BLaER1 (cell line): Measurements from ENCODE around the gene GRPEL1.

Experiments
- H3K27ac ChIP-seq: shearing (Covaris generic); formaldehyde crosslinking; 2 replicates; pipeline ENCODE4 v1.8.1; 2022
- H3K27me3 ChIP-seq: shearing (Covaris generic); formaldehyde crosslinking; 2 replicates; pipeline ENCODE4 v1.8.1; 2022
- H3K36me3 ChIP-seq: shearing (Covaris generic); formaldehyde crosslinking; 2 replicates; pipeline ENCODE4 v1.8.1; 2022
- H3K4me1 ChIP-seq: shearing (Covaris generic); formaldehyde crosslinking; 2 replicates; pipeline ENCODE4 v1.8.1; 2022
- H3K4me2 ChIP-seq: shearing (Covaris generic); formaldehyde crosslinking; 2 replicates; pipeline ENCODE4 v1.8.1; 2022
- H3K4me3 ChIP-seq: shearing (Covaris generic); formaldehyde crosslinking; 2 replicates; pipeline ENCODE4 v1.8.1; 2022
- H3K9ac ChIP-seq: shearing (Covaris generic); formaldehyde crosslinking; 2 replicates; pipeline ENCODE4 v1.8.1; 2022
- H3K9me3 ChIP-seq: shearing (Covaris generic); formaldehyde crosslinking; 2 replicates; pipeline ENCODE4 v1.8.1; 2022
- H4K20me1 ChIP-seq: shearing (Covaris generic); formaldehyde crosslinking; 2 replicates; pipeline ENCODE4 v1.8.1; 2022
- Cebpa-rat ChIP-seq: shearing (Covaris generic); IDR thresholded peaks from 2 replicates; pipeline ENCODE4 v1.8.1; 2022

The GRPEL1 gene

DNA sequence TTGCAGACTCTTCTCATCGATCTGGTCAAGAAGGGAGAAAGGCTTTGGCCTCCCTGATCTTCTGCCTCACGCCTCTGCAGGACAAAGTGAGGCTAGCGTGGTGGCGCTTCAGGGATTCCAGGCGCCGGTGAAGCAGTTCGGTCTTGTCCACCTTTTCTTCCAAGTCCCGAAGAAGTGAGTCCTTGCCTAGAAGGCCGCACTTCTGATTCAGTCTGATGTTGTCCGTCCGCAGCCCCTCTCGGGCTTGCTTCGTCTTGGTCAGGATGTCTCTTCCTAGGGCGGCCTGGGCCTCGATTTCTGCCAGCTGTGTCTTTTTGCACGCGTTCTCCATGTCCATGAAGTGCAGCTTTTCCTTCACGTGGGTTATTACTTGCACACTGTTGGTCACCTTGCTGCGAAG lies 26.6 kb downstream of the GRPEL1 start:
- H3K27me3 ChIP-seq = peaks cover 10% of the 10 kb centered on the region

DNA sequence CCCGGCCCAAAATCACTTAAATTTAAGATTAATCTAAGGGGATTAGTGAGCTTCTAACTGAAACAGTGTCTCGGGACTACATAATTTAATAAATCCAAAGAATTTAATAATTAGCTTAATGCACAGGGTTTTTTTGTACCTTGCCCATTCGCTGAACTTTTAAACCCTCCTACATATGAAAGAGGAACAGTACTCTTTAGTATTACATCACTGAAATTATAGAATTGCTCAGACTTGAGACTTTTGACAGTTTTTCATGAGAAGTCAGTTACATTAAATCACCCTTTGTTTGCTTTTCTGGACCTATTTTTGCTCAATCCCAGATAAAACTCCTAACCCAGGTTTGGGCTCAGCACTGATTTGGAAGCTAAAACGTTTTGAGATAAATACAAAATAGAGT lies 27.1 kb downstream of the GRPEL1 start:
- no peak overlapping the region for H3K4me2 ChIP-seq
- H3K27me3 ChIP-seq = peaks cover 10% of the 10 kb centered on the region
- peaks cover 32% of the 10 kb centered on the region for H3K4me1 ChIP-seq
- H3K9me3 ChIP-seq = no peaks in the 10 kb centered on the region
- peaks cover 35% of the 10 kb centered on the region for H4K20me1 ChIP-seq
- H3K27ac ChIP-seq = no peak overlapping the region
- H3K4me3 ChIP-seq = no peak overlapping the region
- no peaks in the 10 kb centered on the region for H3K36me3 ChIP-seq
- no peak for TF ChIP-seq Cebpa-rat
- no peak overlapping the region for H3K9ac ChIP-seq

More for the DNA sequence above, 26.6 kb downstream of the GRPEL1 start:
- Histone ChIP-seq H3K9ac (no peak overlapping the region), H3K4me2 (no peak overlapping the region), H3K9me3 (no peaks in the 10 kb centered on the region), H3K36me3 (no peaks in the 10 kb centered on the region), H3K27ac (no peak overlapping the region), H3K4me3 (no peak overlapping the region), H4K20me1 (peaks cover 39% of the 10 kb centered on the region), H3K4me1 (peaks cover 37% of the 10 kb centered on the region)
- no peak for TF ChIP-seq Cebpa-rat

DNA sequence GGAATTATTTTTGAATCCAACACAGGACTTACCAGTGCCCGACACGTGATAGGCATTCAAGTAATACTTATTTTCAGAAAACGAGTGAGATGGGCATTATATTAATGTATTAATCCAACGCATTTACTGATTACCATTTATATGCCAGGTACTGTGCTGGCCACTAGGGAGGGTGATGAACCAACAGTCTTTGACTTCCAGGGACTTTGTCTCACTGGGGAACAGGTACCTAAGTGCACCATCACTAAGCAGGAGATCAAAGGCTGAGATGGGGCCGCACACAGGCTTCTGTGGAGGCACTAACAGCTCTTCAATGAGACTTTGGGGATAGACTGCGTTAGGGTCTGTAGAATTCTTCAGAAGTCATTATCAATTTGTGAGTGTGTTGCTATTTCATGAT lies 30.4 kb downstream of the GRPEL1 start:
- H4K20me1 ChIP-seq = peaks cover 35% of the 10 kb centered on the region
- H3K9me3 ChIP-seq = no peaks in the 10 kb centered on the region
- no peak overlapping the region for H3K27ac ChIP-seq
- no peak overlapping the region for H3K4me2 ChIP-seq
- H3K36me3 ChIP-seq = peaks cover 15% of the 10 kb centered on the region
- no peak overlapping the region for H3K4me3 ChIP-seq
- no peak for TF ChIP-seq Cebpa-rat
- H3K9ac ChIP-seq = no peak overlapping the region
- H3K4me1 ChIP-seq = peaks cover 31% of the 10 kb centered on the region
- peaks cover 9% of the 10 kb centered on the region for H3K27me3 ChIP-seq

DNA sequence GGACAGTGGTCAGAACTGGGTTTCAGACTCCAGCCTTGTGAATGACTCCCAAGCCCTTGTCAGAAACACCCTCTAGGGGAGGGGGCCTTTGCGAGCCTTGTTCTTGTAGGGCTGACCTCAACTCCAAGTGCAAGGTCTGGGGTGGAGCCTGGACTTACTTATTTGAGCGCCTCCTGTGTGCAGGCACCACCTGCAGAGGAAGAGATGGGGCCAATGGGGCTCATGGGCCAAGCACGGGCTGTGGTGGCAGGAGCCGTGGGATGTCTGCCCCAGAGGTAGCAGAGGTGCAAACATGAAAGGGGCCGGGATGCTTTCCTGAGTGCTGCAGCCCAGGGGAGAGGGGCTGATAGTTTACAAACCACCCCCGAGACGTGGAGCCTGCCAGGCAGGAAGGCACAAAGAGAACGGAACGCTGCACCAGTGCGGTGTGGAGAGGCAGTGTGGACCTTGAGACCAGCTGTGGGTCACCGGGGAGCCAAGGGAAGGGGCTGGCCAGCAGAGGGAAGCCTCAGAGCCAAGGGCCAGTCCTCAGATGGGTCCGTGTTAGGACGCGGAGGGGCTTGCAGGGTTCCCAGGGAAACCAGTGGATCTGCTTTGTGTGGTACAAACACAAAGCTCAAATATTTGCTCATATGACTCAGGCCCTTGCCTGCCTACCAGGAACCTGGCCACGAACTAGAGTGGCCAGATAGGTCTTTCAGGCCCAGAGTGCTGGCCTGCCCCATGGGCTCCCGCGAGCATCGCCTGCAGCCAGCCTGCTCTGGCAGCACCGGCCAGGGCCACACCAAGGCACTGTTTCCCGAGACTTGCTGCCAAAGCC lies 33.4 kb downstream of the GRPEL1 start:
- H3K4me1 ChIP-seq = peaks cover 51% of the 10 kb centered on the region
- H3K27ac ChIP-seq = no peak overlapping the region
- peaks cover 54% of the 10 kb centered on the region for H4K20me1 ChIP-seq
- H3K36me3 ChIP-seq = peaks cover 44% of the 10 kb centered on the region
- no peaks in the 10 kb centered on the region for H3K9me3 ChIP-seq
- H3K4me2 ChIP-seq = no peak overlapping the region
- no peak overlapping the region for H3K9ac ChIP-seq
- no peak overlapping the region for H3K4me3 ChIP-seq
- no peaks in the 10 kb centered on the region for H3K27me3 ChIP-seq
- no peak for TF ChIP-seq Cebpa-rat

DNA sequence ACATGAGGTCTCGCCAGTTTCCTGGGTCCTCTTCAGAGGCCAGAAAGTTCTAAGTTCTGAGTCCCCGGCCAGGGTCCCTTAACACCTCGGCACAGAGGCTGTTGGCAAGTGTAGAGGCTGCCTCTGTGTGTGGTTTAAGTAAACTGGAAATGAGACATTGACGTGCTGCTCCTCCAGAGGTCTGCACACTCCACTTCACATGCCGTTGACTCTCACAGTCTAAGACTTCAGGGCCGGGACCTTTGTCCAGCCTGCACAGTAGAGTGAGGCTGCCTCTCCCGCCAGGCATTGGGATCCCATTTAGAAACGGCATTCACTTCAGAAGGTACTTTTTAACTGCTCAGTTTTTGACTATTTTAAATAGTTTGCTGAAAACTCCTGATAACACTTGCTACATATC lies 35.3 kb downstream of the GRPEL1 start:
- Histone ChIP-seq H3K4me3 (no peak overlapping the region), H3K4me2 (peak overlapping the region; percentile 59; the same call in 1 of the 2 replicates), H4K20me1 (peaks cover 71% of the 10 kb centered on the region), H3K9me3 (no peaks in the 10 kb centered on the region), H3K36me3 (peaks cover 58% of the 10 kb centered on the region), H3K4me1 (peaks cover 66% of the 10 kb centered on the region), H3K27me3 (no peaks in the 10 kb centered on the region), H3K9ac (peak overlapping the region; percentile 3; the same call in 1 of the 2 replicates), H3K27ac (0 out of 2 replicates have a peak overlapping the region, but pooled peaks have one; percentile 57)
- TF ChIP-seq Cebpa-rat = no peak

DNA sequence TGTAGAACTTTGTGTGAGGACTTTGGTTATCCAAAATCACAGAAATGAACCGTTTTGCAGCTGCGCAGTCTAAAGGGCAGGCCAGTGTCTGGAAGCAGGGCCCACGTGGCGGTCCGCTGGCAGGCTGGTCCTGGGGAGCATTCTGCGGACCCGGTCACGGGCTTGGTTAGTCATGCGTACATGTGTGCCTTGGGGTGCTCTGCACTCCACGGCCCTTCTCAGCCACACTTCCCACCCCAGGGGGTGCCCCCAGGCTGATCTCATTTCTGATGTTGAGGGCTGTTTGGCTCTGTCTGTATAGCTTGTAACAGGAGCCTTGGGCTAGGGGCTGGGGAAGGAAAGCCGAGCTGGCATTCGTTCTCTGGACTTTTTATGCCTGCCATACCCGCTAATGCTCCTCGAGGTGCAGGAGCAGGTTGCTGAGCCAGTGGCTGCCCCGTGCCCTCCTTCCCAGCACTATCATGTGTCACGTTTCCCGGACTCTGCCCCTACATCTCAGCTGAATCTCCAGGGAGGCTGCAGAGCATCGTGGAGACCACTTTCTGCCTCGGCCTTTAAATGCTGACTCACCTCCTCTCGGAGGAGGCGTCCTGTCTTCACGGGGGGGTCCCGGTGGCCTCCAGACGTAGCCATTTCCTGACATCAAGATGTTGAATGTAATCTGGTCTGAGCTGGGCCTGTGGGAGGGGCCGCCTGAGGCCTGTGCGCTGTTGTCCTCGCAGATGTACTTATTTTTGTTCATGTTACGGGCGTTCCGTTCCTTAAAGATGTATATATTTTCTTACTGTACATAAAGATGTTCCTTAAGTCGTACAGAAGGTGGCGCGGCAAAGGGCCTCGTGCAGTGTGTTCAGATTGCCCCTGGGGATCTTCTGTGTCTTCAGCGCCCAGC lies 36.1 kb downstream of the GRPEL1 start:
- H3K27ac ChIP-seq = peak overlapping the region; percentile 57

DNA sequence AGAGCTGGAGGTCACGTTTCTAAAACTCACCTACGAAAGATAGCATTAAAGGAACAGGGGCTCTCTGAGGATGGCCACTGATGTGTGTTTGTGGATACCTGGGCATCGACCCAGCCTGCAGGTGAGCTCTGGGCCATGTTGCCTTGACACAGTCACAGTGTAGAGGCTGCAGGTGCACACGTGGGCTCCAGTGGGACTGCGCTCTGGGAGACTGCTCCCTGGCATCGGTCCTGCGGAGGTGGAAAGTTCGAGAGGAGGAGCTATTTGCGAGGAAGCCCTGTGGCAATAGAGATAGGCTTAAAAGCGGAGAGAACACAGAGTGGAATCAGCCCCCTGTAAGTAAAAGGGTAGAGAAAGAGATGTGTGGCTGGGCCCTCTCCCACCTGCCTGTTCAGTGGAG lies 37.0 kb downstream of the GRPEL1 start:
- Histone ChIP-seq H3K4me2 (peak overlapping the region; percentile 59), H3K27me3 (no peaks in the 10 kb centered on the region), H3K9ac (peak overlapping the region; percentile 59; the same call in 1 of the 2 replicates), H3K36me3 (peaks cover 75% of the 10 kb centered on the region), H3K27ac (peak overlapping the region; percentile 35; the same call in 1 of the 2 replicates), H3K4me1 (peaks cover 66% of the 10 kb centered on the region), H4K20me1 (peaks cover 86% of the 10 kb centered on the region), H3K4me3 (no peak overlapping the region), H3K9me3 (no peaks in the 10 kb centered on the region)
- no peak for TF ChIP-seq Cebpa-rat

More for the DNA sequence above, 36.1 kb downstream of the GRPEL1 start:
- H3K36me3 ChIP-seq = peaks cover 65% of the 10 kb centered on the region
- H3K4me2 ChIP-seq = peak overlapping the region; percentile 59
- no peaks in the 10 kb centered on the region for H3K27me3 ChIP-seq
- TF ChIP-seq Cebpa-rat = no peak
- H3K9me3 ChIP-seq = no peaks in the 10 kb centered on the region
- H4K20me1 ChIP-seq = peaks cover 76% of the 10 kb centered on the region
- peaks cover 66% of the 10 kb centered on the region for H3K4me1 ChIP-seq
- no peak overlapping the region for H3K4me3 ChIP-seq
- H3K9ac ChIP-seq = peak overlapping the region; percentile 3; the same call in 1 of the 2 replicates

DNA sequence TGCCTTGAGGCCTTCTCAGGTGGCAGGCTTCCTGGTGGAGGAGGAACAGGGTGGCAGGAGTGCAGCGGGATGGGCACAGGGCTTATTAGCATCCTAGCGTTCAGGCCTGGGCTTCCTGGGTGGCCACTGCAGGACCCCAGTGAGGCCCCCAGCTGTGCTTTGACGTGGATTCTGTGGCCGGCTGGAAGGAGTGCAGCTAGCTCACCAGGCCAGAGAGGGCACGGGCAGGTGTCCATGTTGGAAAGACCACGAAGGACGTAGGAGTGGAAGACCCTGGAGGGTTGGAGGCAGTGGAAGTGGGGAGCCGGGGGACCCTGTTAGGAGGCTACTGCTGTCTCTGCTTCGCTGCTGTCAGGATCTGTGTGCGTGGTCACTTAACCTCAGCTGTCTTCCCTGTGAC lies 37.9 kb downstream of the GRPEL1 start:
- H3K4me3 ChIP-seq = no peak overlapping the region
- no peaks in the 10 kb centered on the region for H3K9me3 ChIP-seq
- no peak overlapping the region for H3K9ac ChIP-seq
- peak overlapping the region; percentile 70; the same call in 1 of the 2 replicates for H3K4me2 ChIP-seq
- peak overlapping the region; percentile 20; the same call in 1 of the 2 replicates for H3K27ac ChIP-seq
- peaks cover 95% of the 10 kb centered on the region for H4K20me1 ChIP-seq
- TF ChIP-seq Cebpa-rat = no peak
- peaks cover 75% of the 10 kb centered on the region for H3K4me1 ChIP-seq
- H3K36me3 ChIP-seq = peaks cover 84% of the 10 kb centered on the region
- H3K27me3 ChIP-seq = no peaks in the 10 kb centered on the region

DNA sequence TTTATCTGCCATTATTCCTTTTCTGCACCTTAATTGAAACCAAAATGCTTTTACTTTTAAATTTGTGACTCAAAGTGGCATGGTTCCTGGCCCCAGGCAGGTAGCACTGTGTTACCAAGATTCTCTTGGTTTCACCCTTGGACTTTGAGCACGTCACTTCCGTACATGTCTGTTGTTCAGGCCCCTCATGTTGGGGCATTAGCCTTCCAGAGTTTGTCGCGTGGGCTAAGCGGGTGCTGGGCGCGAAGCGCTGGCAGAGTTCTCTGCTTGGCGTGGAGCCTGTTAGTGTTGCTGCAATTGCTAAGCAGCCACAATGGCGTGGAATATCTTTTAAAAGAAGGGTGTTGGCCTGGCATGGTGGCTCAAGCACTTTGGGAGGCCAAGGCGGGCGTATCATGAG lies 38.7 kb downstream of the GRPEL1 start:
- peak overlapping the region; percentile 20; the same call in 1 of the 2 replicates for H3K27ac ChIP-seq
- peaks cover 77% of the 10 kb centered on the region for H3K4me1 ChIP-seq
- peaks cover 91% of the 10 kb centered on the region for H3K36me3 ChIP-seq
- no peaks in the 10 kb centered on the region for H3K9me3 ChIP-seq
- no peaks in the 10 kb centered on the region for H3K27me3 ChIP-seq
- no peak overlapping the region for H3K9ac ChIP-seq
- no peak overlapping the region for H3K4me3 ChIP-seq
- peaks cover 95% of the 10 kb centered on the region for H4K20me1 ChIP-seq
- peak overlapping the region; percentile 70 for H3K4me2 ChIP-seq
- no peak for TF ChIP-seq Cebpa-rat

DNA sequence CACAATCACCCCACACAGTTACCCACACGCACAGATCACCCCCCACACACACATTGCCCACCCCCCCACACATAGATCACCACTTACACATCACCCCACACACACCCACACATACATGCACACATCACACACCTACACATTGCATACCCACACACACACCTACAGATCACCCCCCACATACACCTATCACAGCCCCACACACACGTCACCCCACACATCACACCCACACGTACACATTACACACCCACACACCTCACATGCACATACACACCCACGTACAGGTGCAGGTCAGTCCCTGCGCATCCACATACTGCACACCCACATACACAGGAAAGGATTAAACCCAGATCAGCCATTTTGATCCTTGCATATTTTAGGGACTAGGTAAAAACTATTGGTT lies 40.0 kb downstream of the GRPEL1 start:
- H3K9ac ChIP-seq = no peak overlapping the region
- peaks cover 68% of the 10 kb centered on the region for H3K4me1 ChIP-seq
- H4K20me1 ChIP-seq = peaks cover 95% of the 10 kb centered on the region
- H3K27ac ChIP-seq = no peak overlapping the region
- H3K9me3 ChIP-seq = no peaks in the 10 kb centered on the region
- H3K36me3 ChIP-seq = peaks cover 95% of the 10 kb centered on the region
- H3K4me3 ChIP-seq = no peak overlapping the region
- no peak for TF ChIP-seq Cebpa-rat
- peak overlapping the region; percentile 70 for H3K4me2 ChIP-seq
- no peaks in the 10 kb centered on the region for H3K27me3 ChIP-seq
